ENCODE measurements around the gene ANKIB1. TPM values are rescaled to one million over a fixed set of nuclear protein-coding genes. Genes with fewer than 3 reads are reported as not detected.
"Not testable (repeated sequence)": the region's sequence is repeated elsewhere in the genome, so short reads cannot be mapped to it uniquely, and the experiment has no call there.

ANKIB1 gene
- total RNA-seq, 1 experiment from 2014 or later: 49.6 TPM

- H3K9me3 Mint-ChIP-seq (ENCODE audit: low read depth, unreplicated experiment): no peaks in the 10 kb centered on the region
- H3K4me3 Mint-ChIP-seq (ENCODE audit: low read depth, unreplicated experiment): no peak overlapping the region
- no peak overlapping the region for H3K27ac Mint-ChIP-seq (ENCODE audit: unreplicated experiment)
- CTCF ChIA-PET: no interaction called here
- BruUV-seq (replicated peaks): no TSS peak
- TF ChIP-seq CTCF (IDR thresholded peaks at IDR 0.05; ENCODE audit: unreplicated experiment): no peak
- no peaks in the 10 kb centered on the region for H3K27me3 Mint-ChIP-seq (ENCODE audit: unreplicated experiment)
- intact Hi-C loops (cut with micrococcal nuclease; ENCODE audit: unreplicated experiment): no loop called here
- no peaks in the 10 kb centered on the region for H3K4me1 Mint-ChIP-seq (ENCODE audit: low read depth, unreplicated experiment)
- H3K36me3 Mint-ChIP-seq (ENCODE audit: insufficient read depth, unreplicated experiment): no peaks in the 10 kb centered on the region
- DNase-seq: no peak
Measured at GRCh38 chr7:92352009-92352408, 106.2 kb downstream of the ANKIB1 start.

- Mint-ChIP-seq H3K4me1 (ENCODE audit: low read depth, unreplicated experiment) (no peaks in the 10 kb centered on the region), H3K27ac (ENCODE audit: unreplicated experiment) (no peak overlapping the region), H3K27me3 (ENCODE audit: unreplicated experiment) (no peaks in the 10 kb centered on the region), H3K9me3 (ENCODE audit: low read depth, unreplicated experiment) (no peaks in the 10 kb centered on the region), H3K4me3 (ENCODE audit: low read depth, unreplicated experiment) (no peak overlapping the region), H3K36me3 (ENCODE audit: insufficient read depth, unreplicated experiment) (no peaks in the 10 kb centered on the region)
- DNase-seq: no peak
- BruUV-seq (replicated peaks): no TSS peak
- TF ChIP-seq CTCF (IDR thresholded peaks at IDR 0.05; ENCODE audit: unreplicated experiment): no peak
- CTCF ChIA-PET: no interaction called here
- intact Hi-C loops (cut with micrococcal nuclease; ENCODE audit: unreplicated experiment): no loop called here
Measured at GRCh38 chr7:92354214-92354613, 108.4 kb downstream of the ANKIB1 start.

- DNase-seq: no peak
- H3K4me1 Mint-ChIP-seq (ENCODE audit: low read depth, unreplicated experiment): no peaks in the 10 kb centered on the region
- BruUV-seq (replicated peaks): no TSS peak
- H3K9me3 Mint-ChIP-seq (ENCODE audit: low read depth, unreplicated experiment): no peaks in the 10 kb centered on the region
- H3K27ac Mint-ChIP-seq (ENCODE audit: unreplicated experiment): no peak overlapping the region
- no peaks in the 10 kb centered on the region for H3K36me3 Mint-ChIP-seq (ENCODE audit: insufficient read depth, unreplicated experiment)
- no peaks in the 10 kb centered on the region for H3K27me3 Mint-ChIP-seq (ENCODE audit: unreplicated experiment)
- CTCF ChIA-PET: no interaction called here
- H3K4me3 Mint-ChIP-seq (ENCODE audit: low read depth, unreplicated experiment): no peak overlapping the region
- TF ChIP-seq CTCF (IDR thresholded peaks at IDR 0.05; ENCODE audit: unreplicated experiment): no peak
- intact Hi-C loops (cut with micrococcal nuclease; ENCODE audit: unreplicated experiment): no loop called here
Measured at GRCh38 chr7:92356406-92356805, 110.6 kb downstream of the ANKIB1 start.

GRCh38 chr7:92357260-92357659, 111.5 kb downstream of the ANKIB1 start:
- Mint-ChIP-seq H3K4me1 (ENCODE audit: low read depth, unreplicated experiment) (no peaks in the 10 kb centered on the region), H3K4me3 (ENCODE audit: low read depth, unreplicated experiment) (no peak overlapping the region), H3K27me3 (ENCODE audit: unreplicated experiment) (no peaks in the 10 kb centered on the region), H3K36me3 (ENCODE audit: insufficient read depth, unreplicated experiment) (no peaks in the 10 kb centered on the region), H3K9me3 (ENCODE audit: low read depth, unreplicated experiment) (no peaks in the 10 kb centered on the region), H3K27ac (ENCODE audit: unreplicated experiment) (no peak overlapping the region)
- CTCF ChIA-PET: interaction anchor here (0.6 kb wide), 1 partner anchor 1011 kb away, joined by 3 read pairs; no protein-coding TSS in a partner anchor
- no peak for TF ChIP-seq CTCF (IDR thresholded peaks at IDR 0.05; ENCODE audit: unreplicated experiment)
- no peak for DNase-seq
- BruUV-seq (replicated peaks): no TSS peak
- intact Hi-C loops (cut with micrococcal nuclease; ENCODE audit: unreplicated experiment): no loop called here

GRCh38 chr7:92359179-92359578, 113.4 kb downstream of the ANKIB1 start:
- H3K4me1 Mint-ChIP-seq (ENCODE audit: low read depth, unreplicated experiment); H3K4me3 Mint-ChIP-seq (ENCODE audit: low read depth, unreplicated experiment); H3K27me3 Mint-ChIP-seq (ENCODE audit: unreplicated experiment); intact Hi-C loops (cut with micrococcal nuclease; ENCODE audit: unreplicated experiment); H3K27ac Mint-ChIP-seq (ENCODE audit: unreplicated experiment); BruUV-seq (replicated peaks); DNase-seq; H3K9me3 Mint-ChIP-seq (ENCODE audit: low read depth, unreplicated experiment); H3K36me3 Mint-ChIP-seq (ENCODE audit: insufficient read depth, unreplicated experiment): not testable (repeated sequence)
- CTCF ChIA-PET: interaction anchor here (0.6 kb wide), 1 partner anchor 13 kb away, joined by 3 read pairs; no protein-coding TSS in a partner anchor
